IMR-90 (cell line): Measurements from ENCODE around the gene ESR2.

Experiments used
- CEBPB ChIP-seq: IDR thresholded peaks from 2 replicates; pipeline ENCODE4 v1.6.1; 2012; ENCODE audit warnings: low read depth, low read length, improper control_type of control experiment
- CHD1 ChIP-seq: IDR thresholded peaks from 2 replicates; pipeline ENCODE4 v1.6.1; 2012; ENCODE audit warnings: low read depth, low read length, improper control_type of control experiment
- FOS ChIP-seq: fragments of 150-350 bp; IDR thresholded peaks from 2 replicates; pipeline ENCODE4 v1.6.1; 2016; ENCODE audit warnings: low read depth, low read length
- MXI1 ChIP-seq: IDR thresholded peaks from 2 replicates; pipeline ENCODE4 v1.6.1; 2012; ENCODE audit warnings: low read depth, mild to moderate bottlenecking, low read length, moderate library complexity, borderline replicate concordance
- POLR2A ChIP-seq: IDR thresholded peaks from 2 replicates; pipeline ENCODE4 v1.6.1; 2012; ENCODE audit warnings: mild to moderate bottlenecking, low read depth, low read length
- RAD21 ChIP-seq: IDR thresholded peaks from 2 replicates; pipeline ENCODE4 v1.6.1; 2012; ENCODE audit warnings: low read length, improper control_type of control experiment
- RCOR1 ChIP-seq: IDR thresholded peaks from 2 replicates; pipeline ENCODE4 v1.6.1; 2012; ENCODE audit warnings: mild to moderate bottlenecking, low read length, improper control_type of control experiment; ENCODE audit not compliant: insufficient replicate concordance
- RFX5 ChIP-seq: IDR thresholded peaks from 2 replicates; pipeline ENCODE4 v1.8.0; 2012; ENCODE audit warnings: low read depth, mild to moderate bottlenecking, low read length, moderate library complexity
- TF ChIP-seq, protein P1 (sequence below): conservative IDR thresholded peaks from 2 replicates; pipeline ENCODE4 v1.5.1; 2012; ENCODE audit warnings: mild to moderate bottlenecking, low read depth, low read length, improper control_type of control experiment
- TF ChIP-seq, protein P2 (sequence below): fragments of 150-350 bp; IDR thresholded peaks from 2 replicates; pipeline ENCODE4 v1.6.1; 2016; ENCODE audit warnings: low read depth, mild to moderate bottlenecking, low read length, moderate library complexity, borderline replicate concordance

DNA sequence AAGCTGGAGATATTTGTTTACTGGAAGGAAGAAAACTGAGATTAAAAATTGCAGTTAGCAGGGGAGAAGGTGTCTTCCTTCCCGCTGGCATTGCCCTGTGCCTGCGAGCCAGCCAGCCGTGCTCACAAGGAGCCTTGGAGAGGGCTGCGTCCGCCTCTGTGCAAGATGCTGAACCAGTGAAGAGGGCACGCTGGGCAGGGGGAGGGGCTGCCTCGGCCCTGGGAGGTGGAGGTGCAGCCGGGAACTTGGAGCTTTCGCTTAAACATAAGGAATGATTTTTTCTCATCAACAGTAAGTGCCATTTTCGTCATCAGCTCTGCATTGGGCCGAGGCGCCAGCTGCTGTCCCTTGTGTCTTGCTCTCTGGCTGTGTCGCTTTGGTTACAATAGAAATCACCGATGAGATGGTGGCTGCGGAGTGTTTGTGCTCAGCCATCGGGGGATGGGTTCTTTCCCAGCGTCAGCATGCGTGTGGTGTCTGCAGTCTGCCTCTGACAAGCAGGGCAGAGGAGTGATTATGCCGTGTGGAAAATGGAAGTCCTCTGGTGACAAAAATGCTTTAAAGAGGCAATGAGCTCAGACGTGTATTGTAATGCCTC is 97.3 kb downstream of the ESR2 start:
- TF ChIP-seq RFX5 (no peak), POLR2A (no peak), CEBPB (no peak), RAD21 (no peak; the same call in 1 of the 2 replicates), MXI1 (0 out of 2 replicates have a peak, but pooled peaks have one; percentile 45), CHD1 (no peak), FOS (no peak), RCOR1 (no peak)
- TF ChIP-seq, protein P1, sequence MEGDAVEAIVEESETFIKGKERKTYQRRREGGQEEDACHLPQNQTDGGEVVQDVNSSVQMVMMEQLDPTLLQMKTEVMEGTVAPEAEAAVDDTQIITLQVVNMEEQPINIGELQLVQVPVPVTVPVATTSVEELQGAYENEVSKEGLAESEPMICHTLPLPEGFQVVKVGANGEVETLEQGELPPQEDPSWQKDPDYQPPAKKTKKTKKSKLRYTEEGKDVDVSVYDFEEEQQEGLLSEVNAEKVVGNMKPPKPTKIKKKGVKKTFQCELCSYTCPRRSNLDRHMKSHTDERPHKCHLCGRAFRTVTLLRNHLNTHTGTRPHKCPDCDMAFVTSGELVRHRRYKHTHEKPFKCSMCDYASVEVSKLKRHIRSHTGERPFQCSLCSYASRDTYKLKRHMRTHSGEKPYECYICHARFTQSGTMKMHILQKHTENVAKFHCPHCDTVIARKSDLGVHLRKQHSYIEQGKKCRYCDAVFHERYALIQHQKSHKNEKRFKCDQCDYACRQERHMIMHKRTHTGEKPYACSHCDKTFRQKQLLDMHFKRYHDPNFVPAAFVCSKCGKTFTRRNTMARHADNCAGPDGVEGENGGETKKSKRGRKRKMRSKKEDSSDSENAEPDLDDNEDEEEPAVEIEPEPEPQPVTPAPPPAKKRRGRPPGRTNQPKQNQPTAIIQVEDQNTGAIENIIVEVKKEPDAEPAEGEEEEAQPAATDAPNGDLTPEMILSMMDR: no peak
- TF ChIP-seq, protein P2, sequence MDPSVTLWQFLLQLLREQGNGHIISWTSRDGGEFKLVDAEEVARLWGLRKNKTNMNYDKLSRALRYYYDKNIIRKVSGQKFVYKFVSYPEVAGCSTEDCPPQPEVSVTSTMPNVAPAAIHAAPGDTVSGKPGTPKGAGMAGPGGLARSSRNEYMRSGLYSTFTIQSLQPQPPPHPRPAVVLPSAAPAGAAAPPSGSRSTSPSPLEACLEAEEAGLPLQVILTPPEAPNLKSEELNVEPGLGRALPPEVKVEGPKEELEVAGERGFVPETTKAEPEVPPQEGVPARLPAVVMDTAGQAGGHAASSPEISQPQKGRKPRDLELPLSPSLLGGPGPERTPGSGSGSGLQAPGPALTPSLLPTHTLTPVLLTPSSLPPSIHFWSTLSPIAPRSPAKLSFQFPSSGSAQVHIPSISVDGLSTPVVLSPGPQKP: no peak
